Glutamatergic neuron (in vitro differentiated cells): ENCODE results near the gene EDA. TPM values are rescaled to one million over a fixed set of nuclear protein-coding genes. Genes with fewer than 3 reads are reported as not detected.

Experiments used
- DNase-seq: peaks from one replicate; pipeline ENCODE4 v3.0.0; 2022
- H3K27ac Mint-ChIP-seq: one replicate; pipeline ENCODE4 v1.8.0; 2020; ENCODE audit warnings: mild to moderate bottlenecking, mixed read lengths, inconsistent platforms; ENCODE audit not compliant: unreplicated experiment
- H3K27me3 Mint-ChIP-seq: one replicate; pipeline ENCODE4 v1.8.0; 2020; ENCODE audit warnings: mild to moderate bottlenecking, moderate library complexity, mixed read lengths, inconsistent platforms; ENCODE audit not compliant: unreplicated experiment
- H3K36me3 Mint-ChIP-seq: one replicate; pipeline ENCODE4 v1.8.0; 2020; ENCODE audit warnings: mild to moderate bottlenecking, mixed read lengths, inconsistent platforms; ENCODE audit not compliant: unreplicated experiment
- H3K4me1 Mint-ChIP-seq: one replicate; pipeline ENCODE4 v1.8.0; 2020; ENCODE audit warnings: mild to moderate bottlenecking, low read depth, mixed read lengths, inconsistent platforms; ENCODE audit not compliant: unreplicated experiment
- H3K4me3 Mint-ChIP-seq: one replicate; pipeline ENCODE4 v1.8.0; 2020; ENCODE audit warnings: mild to moderate bottlenecking, mixed read lengths, inconsistent platforms; ENCODE audit not compliant: unreplicated experiment
- H3K9me3 Mint-ChIP-seq: one replicate; pipeline ENCODE4 v1.8.0; 2020; ENCODE audit warnings: mild to moderate bottlenecking, moderate library complexity, mixed read lengths, inconsistent platforms; ENCODE audit not compliant: unreplicated experiment
- CTCF ChIP-seq: fragments of 200-600 bp; sonication (generic); IDR thresholded peaks from one replicate; pipeline ENCODE4 v1.5.0; 2021; ENCODE audit not compliant: partially characterized antibody, unreplicated experiment
- total RNA-seq: library from RNA; stranded (reverse); fragmentation: NEBNext Ultra II Directional; extraction: Animal tissue kit (Norgen Biotek cat#: 25700); gene quantifications from one replicate; pipeline ENCODE4 v1.2.1, GENCODE V29; 2021; ENCODE audit not compliant: unreplicated experiment

The EDA gene
- total RNA-seq, 1 donor from 2014 or later = 1.7 TPM

- H3K27ac Mint-ChIP-seq = no peak overlapping the region
- peaks cover 9% of the 10 kb centered on the region for H3K9me3 Mint-ChIP-seq
- no peak for TF ChIP-seq CTCF
- no peak overlapping the region for H3K4me3 Mint-ChIP-seq
- no peaks in the 10 kb centered on the region for H3K36me3 Mint-ChIP-seq
- no peaks in the 10 kb centered on the region for H3K4me1 Mint-ChIP-seq
- DNase-seq = no peak
- peaks cover 2% of the 10 kb centered on the region for H3K27me3 Mint-ChIP-seq
Observed at GRCh38 chrX:69718102-69718501, 102.2 kb downstream of the EDA start.

DNA sequence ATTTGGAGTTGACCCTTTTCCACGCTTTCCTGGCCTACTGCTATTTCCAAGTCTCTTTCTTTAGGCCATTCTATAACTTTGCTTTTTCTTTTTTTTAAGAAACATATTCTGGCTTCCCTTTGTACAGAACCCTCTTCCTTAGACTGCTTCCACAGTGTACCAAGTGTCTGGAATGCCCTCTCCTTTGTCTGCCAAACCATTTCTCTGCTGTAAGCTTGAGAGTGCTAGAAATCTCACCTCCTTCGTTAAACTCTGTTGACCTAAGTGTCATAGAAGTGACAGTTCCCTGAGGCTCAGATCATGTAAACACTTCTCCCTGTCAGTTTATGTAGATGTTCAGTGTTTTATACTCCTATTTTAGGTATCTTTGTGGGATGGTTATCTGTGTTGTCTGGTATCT is 108.4 kb downstream of the EDA start:
- no peak overlapping the region for H3K27ac Mint-ChIP-seq
- peaks cover 3% of the 10 kb centered on the region for H3K27me3 Mint-ChIP-seq
- TF ChIP-seq CTCF = no peak
- H3K9me3 Mint-ChIP-seq = peaks cover 2% of the 10 kb centered on the region
- no peak for DNase-seq
- no peak overlapping the region for H3K4me3 Mint-ChIP-seq
- H3K4me1 Mint-ChIP-seq = no peaks in the 10 kb centered on the region
- H3K36me3 Mint-ChIP-seq = no peaks in the 10 kb centered on the region

GRCh38 chrX:69740317-69740716 is 124.4 kb downstream of the EDA start:
- H3K9me3 Mint-ChIP-seq = no peaks in the 10 kb centered on the region
- no peak overlapping the region for H3K27ac Mint-ChIP-seq
- no peaks in the 10 kb centered on the region for H3K27me3 Mint-ChIP-seq
- H3K4me3 Mint-ChIP-seq = no peak overlapping the region
- H3K4me1 Mint-ChIP-seq = no peaks in the 10 kb centered on the region
- peaks cover 8% of the 10 kb centered on the region for H3K36me3 Mint-ChIP-seq
- DNase-seq = no peak
- TF ChIP-seq CTCF = no peak

DNA sequence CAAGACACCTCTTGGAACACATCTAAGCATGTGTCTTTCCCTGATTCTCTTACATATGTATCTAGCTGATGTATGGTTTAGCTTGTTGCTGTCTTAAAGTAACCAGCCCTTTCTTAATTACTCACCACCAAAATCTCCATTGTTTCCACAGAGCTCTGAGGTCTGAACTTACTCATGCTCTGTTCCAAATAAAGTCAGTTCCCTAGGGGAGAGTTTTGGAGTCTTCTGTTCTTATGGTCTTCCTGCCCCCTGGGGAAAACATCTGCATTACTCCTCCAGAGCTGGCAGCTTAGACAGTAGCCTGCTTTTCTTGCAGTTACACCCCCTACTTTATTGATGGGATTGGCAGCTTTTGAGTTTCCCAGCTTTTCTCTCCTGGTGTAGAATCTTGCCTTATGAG is 125.8 kb downstream of the EDA start:
- Mint-ChIP-seq H3K27me3 (no peaks in the 10 kb centered on the region), H3K9me3 (no peaks in the 10 kb centered on the region), H3K4me1 (no peaks in the 10 kb centered on the region), H3K4me3 (no peak overlapping the region), H3K27ac (no peak overlapping the region), H3K36me3 (peaks cover 8% of the 10 kb centered on the region)
- no peak for DNase-seq
- TF ChIP-seq CTCF = no peak

DNA sequence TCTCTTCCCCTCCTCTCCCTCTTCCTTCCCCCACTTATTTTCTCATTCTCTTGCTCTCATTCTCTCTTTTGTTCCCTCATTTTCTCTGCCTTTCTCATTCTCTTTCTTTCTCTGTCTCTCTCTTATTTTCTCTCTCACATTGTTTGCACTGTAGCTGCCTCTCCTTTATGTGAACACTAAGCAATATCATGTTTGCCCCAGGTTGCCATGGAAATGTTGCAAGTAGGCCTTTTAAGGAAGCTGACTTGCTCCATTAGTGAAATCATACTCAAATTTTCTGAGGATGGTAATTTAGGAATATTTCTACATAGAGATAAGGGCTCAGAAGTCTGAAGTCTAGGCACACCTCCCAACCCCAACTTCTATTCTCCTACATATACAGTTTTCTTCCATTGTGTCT is 130.1 kb downstream of the EDA start:
- Mint-ChIP-seq H3K4me3 (no peak overlapping the region), H3K27me3 (no peaks in the 10 kb centered on the region), H3K4me1 (no peaks in the 10 kb centered on the region), H3K27ac (no peak overlapping the region), H3K9me3 (no peaks in the 10 kb centered on the region), H3K36me3 (no peaks in the 10 kb centered on the region)
- no peak for TF ChIP-seq CTCF
- no peak for DNase-seq
